K562 (cell line): Measurements from ENCODE around the gene LRP4.

Experiments used
- EGR1 ChIP-seq: fragments of 450-650 bp; conservative IDR thresholded peaks from 2 replicates; pipeline ENCODE4 v1.6.1; 2017; ENCODE audit warnings: mild to moderate bottlenecking
- KAT2B ChIP-seq: IDR thresholded peaks from one replicate; pipeline ENCODE4 v1.6.1; 2012; ENCODE audit warnings: low read depth, mild to moderate bottlenecking, control low read depth, inconsistent platforms, low read length, moderate library complexity
- MAFG ChIP-seq: fragments of 450-650 bp; conservative IDR thresholded peaks from 2 replicates; pipeline ENCODE4 v1.6.1; 2016; ENCODE audit warnings: missing genetic modification characterization, missing compliant biosample characterization
- POLR2A ChIP-seq: fragments of 450-650 bp; conservative IDR thresholded peaks from 2 replicates; pipeline ENCODE4 v1.6.1; 2016
- RAD21 ChIP-seq, 2 experiments: fragments of 250-450 bp in 1 of 2; fragments of 450-650 bp in 1 of 2; sonication (Bioruptor Pico) in 1 of 2; formaldehyde crosslinking in 1 of 2; IDR thresholded peaks in 1 of 2; conservative IDR thresholded peaks in 1 of 2; 2 replicates each; pipeline versions ENCODE4 v1.4.0 to v1.8.0; 2020 to 2022; ENCODE audit warnings: mild to moderate bottlenecking in 2 of 2, moderate library complexity in 1 of 2
- ZNF584 ChIP-seq: fragments of 200-800 bp; sonication (Bioruptor generic); IDR thresholded peaks from 2 replicates; pipeline ENCODE4 v1.6.1; 2016; ENCODE audit warnings: low read depth, mild to moderate bottlenecking, missing genetic modification characterization, missing compliant biosample characterization
- ZNF644 ChIP-seq: fragments of 200-800 bp; sonication (Bioruptor generic); IDR thresholded peaks from 2 replicates; pipeline ENCODE4 v1.6.1; 2016; ENCODE audit warnings: low read depth, missing genetic modification characterization, missing compliant biosample characterization
- TF ChIP-seq, protein P1 (sequence below): fragments of 450-650 bp; IDR thresholded peaks from 2 replicates; pipeline ENCODE4 v1.6.1; 2017; ENCODE audit warnings: antibody characterized with exemption, mild to moderate bottlenecking
- TF ChIP-seq, protein P2 (sequence below): fragments of 450-650 bp; IDR thresholded peaks from 2 replicates; pipeline ENCODE4 v1.6.1; 2016; ENCODE audit warnings: antibody characterized with exemption
- TF ChIP-seq, protein P3 (sequence below), 2 experiments: fragments of 450-650 bp in 1 of 2; sonication (generic) in 1 of 2; formaldehyde crosslinking in 1 of 2; IDR thresholded peaks in 1 of 2; conservative IDR thresholded peaks in 1 of 2; 2 replicates each; pipeline versions ENCODE4 v1.6.1 to v1.8.1; 2016 to 2023; ENCODE audit warnings: mild to moderate bottlenecking in 2 of 2, moderate library complexity in 2 of 2, inconsistent platforms in 1 of 2, missing genetic modification reagents in 1 of 2
- TF ChIP-seq, protein P4 (sequence below), 3 experiments: IDR thresholded peaks in 2 of 3; conservative IDR thresholded peaks in 1 of 3; 2 replicates each; pipeline ENCODE4 v1.5.1; 2011 to 2012; ENCODE audit warnings: low read length in 3 of 3, mild to moderate bottlenecking in 3 of 3, control low read depth in 2 of 3, improper control_type of control experiment in 1 of 3, inconsistent platforms in 1 of 3, low read depth in 1 of 3, mixed read lengths in 1 of 3, moderate library complexity in 1 of 3; ENCODE audit not compliant: insufficient read depth in 2 of 3

DNA sequence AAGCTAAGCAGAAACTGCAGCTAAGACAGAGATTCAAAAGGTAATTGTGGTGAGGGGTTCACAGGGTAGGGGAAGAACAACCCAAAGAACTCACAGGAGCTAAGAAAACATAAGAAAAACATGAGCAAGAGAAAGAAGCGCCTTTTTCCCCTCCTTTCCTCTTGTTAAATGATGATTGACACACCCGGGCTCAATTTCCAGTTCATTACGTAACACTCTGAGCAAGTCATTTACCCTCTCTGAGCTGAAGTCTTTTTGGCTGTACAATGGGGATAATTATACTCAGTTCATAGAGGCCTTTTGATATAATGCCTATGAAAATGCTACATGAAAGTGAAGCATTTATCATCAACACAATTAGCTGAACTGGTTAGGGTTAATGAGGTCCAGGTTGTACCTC, 17.2 kb downstream of the LRP4 start:
- no peak for TF ChIP-seq KAT2B
- no peak for TF ChIP-seq RAD21 (CRISPR knock-in tag; conservative IDR thresholded peaks at IDR 0.05 in 1 of 2, IDR thresholded peaks at IDR 0.05 in 1 of 2)
- no peak for TF ChIP-seq EGR1
- no peak for TF ChIP-seq ZNF584 (CRISPR knock-in tag)
- TF ChIP-seq ZNF644 (tag): no peak
- TF ChIP-seq, protein P1, sequence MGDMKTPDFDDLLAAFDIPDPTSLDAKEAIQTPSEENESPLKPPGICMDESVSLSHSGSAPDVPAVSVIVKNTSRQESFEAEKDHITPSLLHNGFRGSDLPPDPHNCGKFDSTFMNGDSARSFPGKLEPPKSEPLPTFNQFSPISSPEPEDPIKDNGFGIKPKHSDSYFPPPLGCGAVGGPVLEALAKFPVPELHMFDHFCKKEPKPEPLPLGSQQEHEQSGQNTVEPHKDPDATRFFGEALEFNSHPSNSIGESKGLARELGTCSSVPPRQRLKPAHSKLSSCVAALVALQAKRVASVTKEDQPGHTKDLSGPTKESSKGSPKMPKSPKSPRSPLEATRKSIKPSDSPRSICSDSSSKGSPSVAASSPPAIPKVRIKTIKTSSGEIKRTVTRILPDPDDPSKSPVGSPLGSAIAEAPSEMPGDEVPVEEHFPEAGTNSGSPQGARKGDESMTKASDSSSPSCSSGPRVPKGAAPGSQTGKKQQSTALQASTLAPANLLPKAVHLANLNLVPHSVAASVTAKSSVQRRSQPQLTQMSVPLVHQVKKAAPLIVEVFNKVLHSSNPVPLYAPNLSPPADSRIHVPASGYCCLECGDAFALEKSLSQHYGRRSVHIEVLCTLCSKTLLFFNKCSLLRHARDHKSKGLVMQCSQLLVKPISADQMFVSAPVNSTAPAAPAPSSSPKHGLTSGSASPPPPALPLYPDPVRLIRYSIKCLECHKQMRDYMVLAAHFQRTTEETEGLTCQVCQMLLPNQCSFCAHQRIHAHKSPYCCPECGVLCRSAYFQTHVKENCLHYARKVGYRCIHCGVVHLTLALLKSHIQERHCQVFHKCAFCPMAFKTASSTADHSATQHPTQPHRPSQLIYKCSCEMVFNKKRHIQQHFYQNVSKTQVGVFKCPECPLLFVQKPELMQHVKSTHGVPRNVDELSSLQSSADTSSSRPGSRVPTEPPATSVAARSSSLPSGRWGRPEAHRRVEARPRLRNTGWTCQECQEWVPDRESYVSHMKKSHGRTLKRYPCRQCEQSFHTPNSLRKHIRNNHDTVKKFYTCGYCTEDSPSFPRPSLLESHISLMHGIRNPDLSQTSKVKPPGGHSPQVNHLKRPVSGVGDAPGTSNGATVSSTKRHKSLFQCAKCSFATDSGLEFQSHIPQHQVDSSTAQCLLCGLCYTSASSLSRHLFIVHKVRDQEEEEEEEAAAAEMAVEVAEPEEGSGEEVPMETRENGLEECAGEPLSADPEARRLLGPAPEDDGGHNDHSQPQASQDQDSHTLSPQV: no peak
- no peak for TF ChIP-seq MAFG
- TF ChIP-seq, protein P2, sequence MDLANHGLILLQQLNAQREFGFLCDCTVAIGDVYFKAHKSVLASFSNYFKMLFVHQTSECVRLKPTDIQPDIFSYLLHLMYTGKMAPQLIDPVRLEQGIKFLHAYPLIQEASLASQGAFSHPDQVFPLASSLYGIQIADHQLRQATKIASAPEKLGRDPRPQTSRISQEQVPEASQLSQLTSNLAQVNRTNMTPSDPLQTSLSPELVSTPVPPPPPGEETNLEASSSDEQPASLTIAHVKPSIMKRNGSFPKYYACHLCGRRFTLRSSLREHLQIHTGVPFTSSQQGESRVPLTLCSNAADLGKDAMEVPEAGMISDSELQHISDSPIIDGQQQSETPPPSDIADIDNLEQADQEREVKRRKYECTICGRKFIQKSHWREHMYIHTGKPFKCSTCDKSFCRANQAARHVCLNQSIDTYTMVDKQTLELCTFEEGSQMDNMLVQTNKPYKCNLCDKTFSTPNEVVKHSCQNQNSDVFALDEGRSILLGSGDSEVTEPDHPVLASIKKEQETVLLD: no peak
- no peak for TF ChIP-seq POLR2A
- TF ChIP-seq, protein P3, sequence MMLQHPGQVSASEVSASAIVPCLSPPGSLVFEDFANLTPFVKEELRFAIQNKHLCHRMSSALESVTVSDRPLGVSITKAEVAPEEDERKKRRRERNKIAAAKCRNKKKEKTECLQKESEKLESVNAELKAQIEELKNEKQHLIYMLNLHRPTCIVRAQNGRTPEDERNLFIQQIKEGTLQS (IDR thresholded peaks at IDR 0.05): no peak
- TF ChIP-seq, protein P3 (CRISPR knock-in tag; conservative IDR thresholded peaks at IDR 0.05): no peak
- TF ChIP-seq, protein P4, sequence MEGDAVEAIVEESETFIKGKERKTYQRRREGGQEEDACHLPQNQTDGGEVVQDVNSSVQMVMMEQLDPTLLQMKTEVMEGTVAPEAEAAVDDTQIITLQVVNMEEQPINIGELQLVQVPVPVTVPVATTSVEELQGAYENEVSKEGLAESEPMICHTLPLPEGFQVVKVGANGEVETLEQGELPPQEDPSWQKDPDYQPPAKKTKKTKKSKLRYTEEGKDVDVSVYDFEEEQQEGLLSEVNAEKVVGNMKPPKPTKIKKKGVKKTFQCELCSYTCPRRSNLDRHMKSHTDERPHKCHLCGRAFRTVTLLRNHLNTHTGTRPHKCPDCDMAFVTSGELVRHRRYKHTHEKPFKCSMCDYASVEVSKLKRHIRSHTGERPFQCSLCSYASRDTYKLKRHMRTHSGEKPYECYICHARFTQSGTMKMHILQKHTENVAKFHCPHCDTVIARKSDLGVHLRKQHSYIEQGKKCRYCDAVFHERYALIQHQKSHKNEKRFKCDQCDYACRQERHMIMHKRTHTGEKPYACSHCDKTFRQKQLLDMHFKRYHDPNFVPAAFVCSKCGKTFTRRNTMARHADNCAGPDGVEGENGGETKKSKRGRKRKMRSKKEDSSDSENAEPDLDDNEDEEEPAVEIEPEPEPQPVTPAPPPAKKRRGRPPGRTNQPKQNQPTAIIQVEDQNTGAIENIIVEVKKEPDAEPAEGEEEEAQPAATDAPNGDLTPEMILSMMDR (IDR thresholded peaks at IDR 0.05 in 2 of 3, conservative IDR thresholded peaks at IDR 0.05 in 1 of 3; ENCODE audit: insufficient read depth in 2 of 3, low read depth in 1 of 3, low read length in 3 of 3): no peak
